HG02970 (cell line): ENCODE results near the gene LIPK.

Experiments used
- ATAC-seq: cut with Tn5 transposase; IDR thresholded peaks from one replicate; pipeline ENCODE4 v1.9.1; 2021; ENCODE audit warnings: mild to moderate bottlenecking, moderate library complexity, moderate number of reproducible peaks; ENCODE audit not compliant: unreplicated experiment, low FRiP score

LIPK gene

DNA sequence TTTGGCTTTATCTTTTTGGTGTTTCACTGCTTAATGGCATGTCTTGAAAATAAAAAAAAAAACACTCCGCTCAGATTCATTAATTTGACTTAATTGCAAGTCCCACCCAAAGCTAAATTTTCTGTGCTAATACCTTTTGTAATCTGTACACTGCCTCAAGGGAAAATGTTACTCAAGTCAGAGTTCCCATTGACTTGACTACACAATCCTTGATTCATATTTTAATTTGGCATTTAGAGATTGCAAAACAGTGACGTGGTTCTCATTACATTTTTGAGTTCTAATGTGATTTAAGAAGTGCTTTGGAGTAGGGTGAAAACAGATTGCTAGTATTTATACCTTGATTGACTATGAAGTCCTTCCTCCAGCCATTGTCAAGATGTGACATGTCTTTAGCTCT, 75.2 kb downstream of the LIPK start:
- ATAC-seq = no peak

DNA sequence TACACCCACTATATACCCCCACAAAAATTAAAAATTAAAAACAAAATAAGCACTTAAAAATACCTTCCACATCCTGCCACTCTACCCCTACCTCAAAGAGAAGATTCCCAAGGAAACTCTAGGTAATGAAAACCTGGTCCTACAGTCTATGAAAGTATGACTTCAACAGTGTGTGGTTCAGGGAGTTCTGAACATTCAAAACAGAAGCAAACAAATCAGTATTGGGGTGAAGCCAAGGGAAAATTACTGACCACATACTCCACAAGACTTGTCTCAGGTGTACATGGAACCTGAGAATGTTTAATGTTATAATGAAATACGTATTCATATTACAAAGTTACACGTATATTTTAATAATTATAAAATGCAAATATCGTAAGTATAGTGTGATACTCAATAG, 76.2 kb downstream of the LIPK start:
- ATAC-seq = no peak

DNA sequence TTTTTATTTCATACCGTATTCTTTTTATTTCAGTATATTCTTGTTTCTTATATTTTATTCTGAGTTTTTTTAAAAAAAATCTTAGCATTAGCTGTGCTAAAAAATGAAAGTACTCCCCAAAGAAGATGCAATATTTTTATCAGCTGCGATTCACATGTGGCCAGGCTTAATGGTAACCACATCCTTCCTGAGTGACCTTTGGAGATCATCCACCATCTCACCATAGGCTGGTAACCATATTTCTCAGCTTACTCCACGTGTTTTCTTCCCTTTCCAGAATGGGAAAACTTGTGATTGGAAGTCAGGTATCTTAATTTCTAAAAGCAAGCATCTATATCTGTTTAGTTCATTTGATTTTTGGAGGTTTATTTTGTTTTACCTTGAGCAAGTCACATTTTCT, 77.7 kb downstream of the LIPK start:
- no peak for ATAC-seq

DNA sequence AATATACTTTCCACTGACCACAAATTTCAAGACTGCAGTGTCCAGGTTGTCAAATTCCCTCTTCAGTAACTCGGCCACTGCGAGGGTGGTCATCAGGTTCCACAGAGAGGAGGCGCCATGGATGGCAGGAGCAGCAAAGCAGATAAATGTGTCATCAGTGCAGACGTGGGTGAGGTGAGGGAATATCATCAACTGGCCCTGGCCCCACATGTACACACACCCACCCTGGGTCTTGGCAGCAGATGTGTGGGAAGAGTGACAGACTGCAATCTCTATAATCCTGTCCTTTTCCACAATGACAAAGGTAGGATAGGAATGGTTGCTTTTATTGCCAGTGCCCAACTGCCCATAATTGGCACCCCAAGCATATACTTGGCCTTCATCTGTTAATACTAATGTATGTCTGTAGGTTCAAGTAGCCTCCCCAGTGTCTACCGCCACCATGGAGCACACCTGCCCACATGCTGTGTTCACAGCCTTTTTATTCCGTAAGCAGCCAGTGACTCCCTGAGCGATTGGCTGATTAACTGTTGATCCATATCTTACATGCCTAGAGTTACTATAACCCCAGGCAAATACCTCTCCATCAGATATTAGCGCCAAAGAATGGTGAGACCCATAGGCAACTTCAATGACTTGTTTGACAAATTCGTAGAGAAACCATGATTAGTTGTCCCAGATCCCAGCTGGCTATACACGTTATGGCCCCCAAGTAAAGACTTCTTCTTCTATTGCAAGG, 80.2 kb downstream of the LIPK start:
- no peak for ATAC-seq

DNA sequence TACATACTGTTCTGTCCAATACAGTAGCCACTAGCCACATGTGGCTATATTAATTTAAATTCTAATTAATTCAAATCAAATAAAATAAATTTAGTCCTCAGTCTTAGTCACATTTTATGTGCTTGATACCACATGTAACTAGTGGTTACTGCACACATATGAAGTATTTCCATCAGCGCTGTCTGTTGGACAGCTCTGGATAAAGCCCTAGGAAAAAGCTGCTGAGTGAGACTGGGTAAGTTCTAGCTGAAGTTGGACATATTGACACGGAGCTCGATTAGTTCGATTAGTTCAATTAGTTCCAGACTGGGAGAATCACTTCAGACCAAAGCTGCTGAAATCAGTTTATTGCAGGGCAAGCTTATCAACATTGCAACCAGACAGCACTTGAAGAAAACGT, 81.4 kb downstream of the LIPK start:
- no peak for ATAC-seq

DNA sequence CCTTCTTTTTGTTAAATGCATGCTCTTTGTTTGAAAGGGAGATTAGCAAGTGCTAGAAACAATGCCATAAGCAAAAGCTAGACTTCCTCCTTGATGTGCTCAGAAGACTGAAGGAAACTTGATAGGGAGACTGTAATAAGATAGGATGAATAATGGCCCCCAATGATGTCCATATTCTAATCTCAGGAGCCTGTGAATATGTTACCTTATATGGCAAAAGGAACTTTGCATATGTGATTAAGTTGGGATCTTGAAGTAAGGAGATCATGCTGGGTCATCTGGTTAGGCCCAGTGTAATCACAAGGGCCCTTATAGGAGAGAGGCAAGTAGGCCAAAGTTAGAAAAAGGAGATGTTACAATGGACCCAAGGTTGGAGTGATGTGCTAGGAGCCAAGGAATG, 82.9 kb downstream of the LIPK start:
- ATAC-seq = no peak

DNA sequence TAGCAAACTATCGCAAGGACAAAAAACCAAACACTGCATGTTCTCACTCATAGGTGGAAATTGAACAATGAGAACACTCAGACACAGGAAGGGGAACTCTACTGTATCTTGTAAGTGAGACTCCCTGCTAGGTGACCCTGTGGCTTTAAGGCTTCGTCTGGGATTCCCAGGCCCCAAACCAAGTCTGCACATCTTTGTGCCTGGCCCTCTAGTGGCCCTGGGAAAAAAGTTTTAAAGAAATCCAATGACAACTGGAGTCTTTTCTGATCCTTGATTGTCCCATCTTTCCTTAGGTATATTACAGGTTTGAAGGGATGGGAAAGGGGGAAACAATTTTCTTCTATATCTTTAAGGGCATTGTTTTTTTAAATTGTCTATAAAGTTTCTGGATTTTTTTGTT, 85.9 kb downstream of the LIPK start:
- ATAC-seq = no peak

DNA sequence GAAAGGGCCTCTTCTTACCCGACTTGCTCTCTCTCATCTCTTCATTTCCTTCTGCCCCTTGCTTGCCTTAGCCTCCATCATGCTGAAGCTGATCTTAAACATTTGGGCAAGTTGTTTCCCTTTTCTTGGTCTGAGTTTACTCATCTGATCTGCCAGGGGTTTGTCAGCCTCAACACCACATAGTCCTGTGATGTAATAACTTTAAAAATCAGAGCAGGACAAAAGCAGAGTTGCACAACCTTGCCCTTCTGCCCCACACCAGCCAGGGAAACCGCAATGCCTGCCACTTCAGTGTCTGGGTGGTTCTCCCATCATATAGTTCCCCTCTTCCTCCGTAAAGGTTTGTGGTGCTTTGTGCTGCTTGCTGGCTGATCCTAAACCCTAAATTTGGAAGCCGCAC, 86.6 kb downstream of the LIPK start:
- no peak for ATAC-seq

DNA sequence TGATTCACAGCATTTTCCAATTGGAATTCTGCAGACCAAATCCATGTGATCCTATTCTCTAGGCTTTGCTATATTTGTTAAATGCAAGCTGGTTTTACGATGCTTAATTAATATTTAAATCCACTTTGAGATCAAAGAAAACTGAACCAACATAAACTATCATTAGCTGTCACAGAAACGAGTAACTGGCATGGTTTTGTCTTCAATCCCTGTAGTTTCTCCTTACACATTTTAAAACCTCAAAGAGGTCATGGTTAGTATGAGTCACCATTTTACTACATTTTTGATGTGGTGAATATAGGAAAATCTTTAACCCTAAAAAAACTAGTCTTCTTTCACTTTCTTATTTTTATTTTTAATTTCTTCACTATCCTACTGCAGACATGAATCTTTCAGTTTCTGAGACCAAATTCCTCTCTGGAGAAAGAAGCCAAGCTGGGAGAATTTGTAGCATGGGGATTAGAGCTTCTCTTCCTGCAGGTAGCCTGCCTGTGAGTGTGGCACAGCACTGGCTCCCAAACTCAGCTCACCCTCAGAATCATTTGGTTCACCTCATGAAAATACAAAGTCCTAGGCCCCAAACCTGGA, 87.8 kb downstream of the LIPK start:
- no peak for ATAC-seq

DNA sequence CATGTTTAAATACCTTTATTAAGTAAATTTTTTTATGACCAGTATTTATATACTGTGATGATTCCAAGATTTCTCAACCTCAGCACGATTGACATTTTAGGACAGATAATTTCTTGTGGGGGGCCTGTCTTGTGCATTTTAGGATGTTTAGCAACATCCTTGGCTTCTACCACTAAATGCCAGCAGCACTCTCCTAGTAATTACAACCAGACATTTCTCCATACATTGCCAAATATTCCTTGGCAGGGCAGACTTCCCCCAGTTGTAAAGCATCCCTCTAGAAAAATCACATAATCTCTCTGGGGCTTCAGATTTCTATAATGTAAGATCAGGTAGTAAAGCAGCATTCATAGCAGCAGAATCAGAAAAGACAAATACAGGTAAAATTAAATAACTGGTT, 88.7 kb downstream of the LIPK start:
- ATAC-seq = no peak

DNA sequence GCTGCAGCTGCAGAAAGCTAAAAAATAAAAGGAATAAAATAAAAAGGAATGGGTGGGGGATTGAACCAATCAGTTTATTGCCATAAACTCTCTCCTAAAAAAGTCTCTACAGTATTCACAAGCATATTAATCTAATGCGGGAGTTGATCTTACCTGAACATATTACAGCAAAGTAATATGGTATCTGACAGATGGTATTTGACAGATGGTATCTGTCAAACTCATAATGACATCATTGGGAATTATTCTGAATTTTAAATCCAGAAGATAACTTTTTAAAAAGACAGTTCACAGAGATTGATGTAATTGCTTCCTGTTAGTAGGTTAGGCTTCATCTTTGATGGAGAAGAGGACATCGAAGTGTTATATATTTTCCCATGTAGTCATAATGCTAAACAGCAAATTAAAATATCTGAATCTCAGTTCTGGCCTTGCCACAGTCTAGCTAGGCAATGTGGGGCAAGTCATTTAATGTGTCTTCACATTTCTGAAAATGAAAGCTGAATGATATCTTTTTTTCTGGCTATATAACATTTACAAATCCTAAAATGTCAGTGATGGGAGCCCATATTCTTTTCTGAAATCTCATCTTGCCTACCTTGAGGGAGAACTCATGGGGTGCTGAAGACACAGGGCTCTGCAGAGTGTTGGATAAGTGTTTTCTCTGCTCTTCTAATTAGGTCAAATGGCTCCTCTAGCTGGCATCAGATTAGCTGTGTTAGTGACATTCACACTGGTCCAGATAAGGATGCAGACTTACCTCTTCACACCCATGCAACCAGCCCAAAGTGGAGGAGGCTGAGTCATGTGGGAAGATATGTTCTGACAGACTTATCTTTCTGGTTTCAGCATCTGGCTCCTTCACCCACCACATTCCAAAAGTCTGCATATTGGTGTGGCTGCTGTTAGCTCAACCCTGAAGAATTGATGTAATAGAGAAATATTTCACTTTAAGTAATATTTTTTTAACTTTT, 94.4 kb downstream of the LIPK start:
- ATAC-seq = no peak
